Rectal smooth muscle tissue (tissue), 1 donor: ENCODE data around the gene SLX9.

Experiments used
- H3K27ac ChIP-seq: one replicate; pipeline ENCODE4 v1.7.0; 2013; ENCODE audit warnings: low read depth, low read length, inconsistent platforms
- H3K27me3 ChIP-seq: one replicate; pipeline ENCODE4 v1.7.0; 2013; ENCODE audit warnings: low read length; ENCODE audit not compliant: control insufficient read depth, insufficient read depth
- H3K36me3 ChIP-seq: one replicate; pipeline ENCODE4 v1.7.0; 2013; ENCODE audit warnings: low read length; ENCODE audit not compliant: control insufficient read depth, insufficient read depth
- H3K4me1 ChIP-seq: one replicate; pipeline ENCODE4 v1.7.0; 2013; ENCODE audit warnings: low read length; ENCODE audit not compliant: control insufficient read depth, insufficient read depth
- H3K4me3 ChIP-seq: one replicate; pipeline ENCODE4 v1.7.0; 2013; ENCODE audit warnings: low read length
- H3K9ac ChIP-seq: one replicate; pipeline ENCODE4 v1.7.0; 2013; ENCODE audit warnings: low read length

The SLX9 gene

DNA sequence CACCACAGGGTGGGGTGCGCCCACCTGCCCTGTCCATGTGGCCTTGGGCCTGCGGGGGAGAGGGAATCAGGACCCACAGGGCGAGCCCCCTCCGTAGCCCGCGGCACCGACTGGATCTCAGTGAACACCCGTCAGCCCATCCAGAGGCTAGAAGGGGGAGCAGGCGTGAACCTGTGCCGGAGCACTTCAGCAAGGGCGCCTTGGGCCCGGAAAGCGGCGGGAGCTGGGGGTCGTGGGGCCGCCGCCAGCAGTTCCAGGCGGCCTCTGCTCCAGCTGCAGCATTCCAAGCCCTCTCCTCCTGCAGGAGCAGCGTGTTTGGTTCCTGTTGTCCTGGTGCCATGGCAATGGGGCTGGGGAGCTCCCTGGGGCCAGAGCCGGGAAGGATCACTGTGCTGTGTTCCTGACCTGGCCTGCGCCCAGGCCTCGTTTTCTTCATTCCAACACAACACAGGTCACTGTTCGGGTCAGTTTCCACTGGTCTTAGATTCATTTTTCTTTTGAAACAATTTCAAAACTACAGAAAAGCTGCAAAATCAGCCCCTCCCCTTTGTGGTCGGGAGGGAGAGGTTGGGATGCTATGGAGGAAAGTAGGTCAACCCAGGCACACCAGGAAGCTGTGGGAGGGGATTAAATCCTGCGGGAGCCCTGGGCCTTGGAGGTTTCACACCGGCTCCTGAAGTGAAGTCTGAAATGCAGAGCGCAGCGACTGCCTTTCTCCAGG, 18.8 kb downstream of the SLX9 start:
- no peak overlapping the region for H3K9ac ChIP-seq
- peak overlapping the region; percentile 32 for H3K4me3 ChIP-seq
- H3K4me1 ChIP-seq: peaks cover 43% of the 10 kb centered on the region
- peaks cover 8% of the 10 kb centered on the region for H3K36me3 ChIP-seq
- peak overlapping the region; percentile 79 for H3K27ac ChIP-seq
- no peaks in the 10 kb centered on the region for H3K27me3 ChIP-seq

DNA sequence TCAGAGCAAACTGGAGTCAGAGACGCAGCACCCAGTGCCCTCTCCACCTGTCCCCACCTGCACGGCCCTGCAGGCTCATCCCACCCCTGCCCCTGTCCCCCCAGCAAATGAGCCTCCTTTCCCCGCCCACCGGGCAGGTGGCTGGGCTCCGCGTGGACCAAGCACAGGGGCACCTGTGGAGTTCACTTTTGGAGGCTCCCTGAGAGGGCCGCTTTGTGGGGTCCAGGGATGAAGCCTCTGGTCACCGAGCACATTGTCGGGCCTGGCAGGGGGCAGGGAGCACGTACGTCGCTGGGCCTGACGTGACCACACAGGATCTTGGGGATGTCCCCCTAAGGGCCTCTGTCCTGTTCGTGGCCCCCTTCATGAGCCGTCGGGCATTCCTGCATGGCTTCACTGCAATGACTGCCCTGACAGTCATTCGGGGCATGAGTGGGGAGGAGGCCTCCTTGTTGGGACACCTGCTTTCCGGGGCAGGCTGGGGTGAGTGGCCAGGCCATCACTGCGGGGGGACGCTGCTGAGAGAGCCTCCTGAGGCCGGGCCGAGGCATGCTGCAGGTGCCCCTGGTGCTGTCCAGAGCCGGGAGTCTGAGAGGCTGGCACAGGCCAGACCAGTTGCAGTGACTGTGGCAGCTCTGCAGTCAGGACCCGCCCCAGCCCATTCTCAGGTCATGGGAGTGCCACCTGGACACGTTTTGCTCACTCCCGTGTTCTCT, 19.7 kb downstream of the SLX9 start:
- Histone ChIP-seq H3K36me3 (peaks cover 8% of the 10 kb centered on the region), H3K27ac (peak overlapping the region; percentile 79), H3K9ac (no peak overlapping the region), H3K27me3 (no peaks in the 10 kb centered on the region), H3K4me3 (no peak overlapping the region), H3K4me1 (peaks cover 46% of the 10 kb centered on the region)

DNA sequence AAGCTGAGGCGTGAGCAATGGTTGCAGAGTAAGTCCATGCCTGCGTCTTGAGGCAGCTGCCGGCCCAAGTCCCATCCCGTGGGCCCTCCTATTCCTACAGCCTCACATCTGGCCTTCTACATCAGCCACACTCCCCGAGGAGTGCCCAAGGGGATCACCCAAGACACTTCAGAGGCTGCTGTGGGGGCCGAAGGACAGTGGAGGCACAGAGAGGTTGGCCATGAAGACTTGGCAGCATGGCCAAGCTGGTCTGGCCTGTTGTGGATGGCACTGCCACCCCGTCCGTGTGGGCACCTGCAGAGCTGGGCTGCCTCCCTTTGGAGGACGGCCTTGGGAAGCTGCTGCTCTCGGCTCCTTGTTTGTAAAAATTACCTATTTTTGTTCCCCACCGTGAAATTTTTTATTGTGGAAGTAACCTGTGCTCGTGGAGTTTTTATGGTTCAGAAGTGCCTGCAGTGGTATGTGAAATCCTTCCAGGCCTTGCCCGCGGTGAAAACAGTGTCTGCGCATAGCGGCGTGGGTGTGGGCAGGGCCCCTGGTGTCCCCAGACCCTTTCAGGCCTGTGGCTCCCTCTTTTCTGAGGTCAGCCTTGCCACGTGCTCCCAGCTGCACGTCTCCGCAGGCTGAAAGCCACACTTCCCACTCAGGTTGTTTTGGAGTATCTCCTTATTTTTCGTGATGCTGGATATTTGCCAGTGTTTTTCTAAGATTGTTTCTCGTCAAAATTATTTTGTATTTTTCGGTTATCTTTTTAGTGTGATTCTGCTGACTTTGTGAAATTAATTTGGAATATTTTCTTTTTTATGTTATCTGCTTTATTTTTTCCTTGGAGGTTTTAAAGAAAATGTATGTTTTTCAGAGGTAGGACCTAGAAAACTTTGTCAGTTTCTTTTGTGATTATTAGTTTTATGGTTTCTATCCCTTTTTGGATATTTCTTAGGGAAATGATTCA, 20.6 kb downstream of the SLX9 start:
- Histone ChIP-seq H3K9ac (no peak overlapping the region), H3K4me3 (no peak overlapping the region), H3K27ac (peak overlapping the region; percentile 79), H3K4me1 (peaks cover 46% of the 10 kb centered on the region), H3K27me3 (no peaks in the 10 kb centered on the region), H3K36me3 (peaks cover 8% of the 10 kb centered on the region)

DNA sequence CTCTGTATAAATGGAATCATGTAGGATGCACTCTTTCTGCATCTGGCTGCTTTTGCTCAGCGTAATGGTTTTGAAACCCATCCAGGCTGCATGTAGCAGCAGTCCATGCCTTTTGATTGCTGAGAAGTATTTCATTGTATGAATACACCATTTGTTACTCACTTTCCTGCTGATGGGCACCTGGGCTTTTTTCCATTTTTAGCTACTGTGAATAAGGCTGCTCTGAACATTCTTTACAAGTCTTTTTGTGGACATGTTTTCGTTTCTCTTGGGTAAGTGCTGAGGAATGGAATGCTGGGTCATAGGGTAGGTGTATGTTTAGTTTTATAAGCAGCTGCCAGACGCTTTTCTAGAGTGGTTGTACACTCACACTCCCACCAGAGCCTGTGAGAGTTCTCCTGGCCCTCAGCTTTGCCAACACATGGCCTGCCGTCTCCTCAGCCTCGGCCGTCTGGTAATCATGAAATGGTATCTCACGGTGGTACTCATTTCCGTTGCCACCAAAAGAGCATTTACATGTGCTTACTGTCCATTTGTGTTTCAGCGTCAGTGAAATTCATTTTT, 22.7 kb downstream of the SLX9 start:
- Histone ChIP-seq H3K9ac (no peak overlapping the region), H3K4me3 (no peak overlapping the region), H3K4me1 (peaks cover 59% of the 10 kb centered on the region), H3K27me3 (no peaks in the 10 kb centered on the region), H3K36me3 (peaks cover 4% of the 10 kb centered on the region), H3K27ac (peak overlapping the region; percentile 82)

DNA sequence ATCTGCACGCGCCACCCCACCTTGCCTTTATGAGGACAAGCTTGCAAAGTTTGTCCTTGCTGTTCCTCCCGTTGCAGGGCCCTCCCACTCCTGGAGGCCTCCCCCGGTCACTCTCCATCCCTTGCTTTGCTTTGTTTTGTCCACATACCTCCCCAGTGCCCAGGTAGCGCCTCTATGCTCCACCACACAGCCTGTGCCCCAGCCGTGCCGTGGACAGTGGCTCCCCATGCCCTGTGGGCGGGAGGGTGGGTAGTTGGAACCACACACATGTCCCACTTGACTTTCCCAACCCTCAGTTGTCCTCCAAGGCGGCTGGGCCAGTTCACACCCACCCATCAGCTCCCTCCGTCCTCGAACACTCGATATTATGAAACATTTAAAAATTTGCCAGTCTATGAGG, 24.6 kb downstream of the SLX9 start:
- peaks cover 4% of the 10 kb centered on the region for H3K36me3 ChIP-seq
- no peak overlapping the region for H3K4me3 ChIP-seq
- H3K9ac ChIP-seq: no peak overlapping the region
- H3K4me1 ChIP-seq: peaks cover 56% of the 10 kb centered on the region
- no peak overlapping the region for H3K27ac ChIP-seq
- no peaks in the 10 kb centered on the region for H3K27me3 ChIP-seq

DNA sequence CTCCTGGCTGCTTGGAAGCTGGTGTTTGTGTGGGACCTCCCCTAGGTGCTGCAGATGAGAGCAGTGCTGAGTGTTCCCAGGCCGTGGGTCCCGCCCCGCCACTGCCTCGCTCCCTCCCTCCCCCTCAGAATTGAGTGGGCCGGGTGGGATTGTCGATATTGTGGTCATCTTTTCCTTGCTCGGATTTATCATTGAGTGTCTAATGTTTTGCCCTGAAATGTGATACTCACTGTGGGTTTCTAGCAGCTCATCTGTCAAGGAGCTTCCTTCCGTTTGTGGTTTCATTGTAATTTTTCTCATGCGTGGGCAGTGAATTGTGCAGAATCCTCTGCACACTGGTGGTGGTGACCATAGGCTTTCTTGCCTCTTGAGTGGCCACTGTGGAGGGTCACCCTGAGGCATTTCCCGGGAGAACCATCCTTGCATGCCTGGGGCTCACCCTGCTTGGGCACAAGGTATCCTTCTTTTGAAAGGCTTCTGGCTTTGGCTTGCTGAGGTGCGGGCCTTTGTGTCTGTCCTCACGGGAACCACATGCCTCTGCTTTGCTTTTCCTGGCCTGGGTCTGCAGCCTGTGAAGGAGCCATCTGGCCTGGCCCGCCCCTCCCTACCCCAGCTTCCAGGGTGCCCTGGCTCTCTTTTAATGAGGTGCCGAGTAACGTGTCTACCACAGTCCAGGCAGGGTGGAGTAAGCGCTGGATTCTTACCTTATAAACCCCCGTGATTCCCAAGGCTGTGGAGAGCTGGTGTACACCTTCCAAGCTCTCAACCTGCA, 25.6 kb downstream of the SLX9 start:
- Histone ChIP-seq H3K27ac (no peak overlapping the region), H3K4me3 (no peak overlapping the region), H3K4me1 (peaks cover 51% of the 10 kb centered on the region)

DNA sequence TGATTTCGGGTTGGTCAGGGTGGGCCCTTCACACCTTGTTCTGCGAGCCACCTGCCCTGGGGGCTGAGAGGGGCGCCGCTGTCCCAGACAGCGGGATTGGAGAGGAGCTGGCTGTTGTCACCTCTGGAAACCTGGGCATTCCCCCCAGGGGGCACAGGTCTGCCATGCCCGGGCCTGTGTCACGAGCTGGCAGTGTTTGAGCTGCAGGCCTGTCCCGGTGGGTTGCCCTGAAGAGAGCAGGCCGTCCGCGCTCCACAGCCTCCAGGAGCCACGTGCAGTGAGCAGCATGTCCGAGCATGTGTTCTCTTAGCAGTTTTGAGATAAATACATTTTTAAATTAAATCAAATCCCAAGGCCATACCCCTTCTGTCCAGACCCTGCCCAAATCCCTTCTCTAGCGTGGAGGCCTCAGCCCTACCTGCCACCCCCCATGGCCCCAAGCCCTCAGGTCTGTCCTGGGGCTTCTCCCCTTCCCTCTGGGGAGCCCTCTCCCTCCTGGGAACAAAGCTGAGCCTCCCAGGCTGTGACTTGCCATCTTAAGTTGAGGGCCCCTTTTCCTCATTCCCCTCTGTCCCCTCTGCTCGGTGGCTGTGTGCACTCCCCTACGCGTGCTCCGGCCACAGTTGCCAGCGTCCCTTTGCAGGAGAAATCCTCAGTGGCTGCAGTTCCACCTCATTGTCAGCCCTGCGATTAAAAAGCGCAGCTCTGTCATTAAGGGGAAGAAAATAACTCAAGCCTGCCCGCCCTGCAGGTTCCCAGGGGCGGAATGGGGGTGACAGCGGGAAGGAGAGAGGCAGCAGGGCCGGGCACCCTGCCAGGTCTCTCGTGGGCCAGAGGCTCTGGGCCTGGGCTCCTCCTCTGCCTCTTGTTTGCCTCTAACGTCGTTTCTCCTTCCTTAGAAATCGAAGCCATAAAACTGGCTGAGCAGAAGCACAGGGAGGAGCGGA, 26.6 kb downstream of the SLX9 start:
- no peaks in the 10 kb centered on the region for H3K36me3 ChIP-seq
- peaks cover 48% of the 10 kb centered on the region for H3K4me1 ChIP-seq
- peak overlapping the region; percentile 45 for H3K4me3 ChIP-seq
- peak overlapping the region; percentile 69 for H3K27ac ChIP-seq
- H3K9ac ChIP-seq: no peak overlapping the region
- H3K27me3 ChIP-seq: no peaks in the 10 kb centered on the region

More for the DNA sequence above, 25.6 kb downstream of the SLX9 start:
- Histone ChIP-seq H3K36me3 (peaks cover 1% of the 10 kb centered on the region), H3K27me3 (no peaks in the 10 kb centered on the region), H3K9ac (no peak overlapping the region)

DNA sequence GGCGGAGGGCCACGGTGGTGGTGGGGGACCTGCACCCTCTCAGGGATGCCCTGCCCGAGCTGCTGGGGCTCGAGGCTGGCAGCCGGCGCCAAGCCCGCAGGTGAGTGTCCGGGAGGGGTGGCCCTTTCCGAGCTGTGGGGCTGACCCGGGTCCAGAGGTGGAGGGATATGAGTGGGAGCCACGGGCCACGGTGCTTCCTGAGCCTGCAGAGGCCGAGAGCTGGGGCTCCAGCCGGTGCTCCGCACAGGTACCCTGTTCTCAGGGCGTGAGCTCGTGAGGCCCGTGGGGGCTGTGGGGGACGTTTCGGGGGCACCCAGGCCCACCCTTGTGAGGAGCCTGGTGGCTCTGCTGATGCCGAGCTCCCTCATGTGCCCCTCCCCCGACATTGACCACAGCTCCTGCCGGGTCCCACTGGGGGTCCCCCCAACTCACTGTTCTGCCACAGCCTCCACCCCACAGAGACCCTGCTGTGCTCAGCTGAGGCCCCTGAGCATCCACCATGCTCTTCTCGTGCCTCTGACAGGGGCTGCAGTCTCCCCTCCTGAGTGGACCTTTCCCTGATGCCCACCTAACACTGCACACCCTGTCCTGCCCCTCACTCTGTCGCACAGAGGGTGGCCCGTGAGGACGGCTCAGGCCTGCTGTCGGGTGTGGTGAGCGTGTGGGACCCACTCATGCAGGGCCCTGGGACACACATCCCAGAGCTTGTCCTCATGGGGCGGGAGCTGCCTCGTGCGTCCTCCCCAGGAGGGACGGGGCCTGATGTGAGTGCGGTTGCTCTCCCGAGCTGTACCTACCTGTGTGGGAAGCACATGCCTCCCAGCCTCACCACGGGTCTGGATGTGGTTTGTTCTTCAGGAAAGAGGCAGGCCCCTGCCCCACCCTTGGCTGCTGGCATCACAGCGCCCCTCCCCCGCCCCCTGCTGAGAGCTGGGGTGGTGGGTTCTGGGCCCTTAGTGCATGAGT, 27.5 kb downstream of the SLX9 start:
- Histone ChIP-seq H3K4me3 (peak overlapping the region; percentile 45), H3K4me1 (peaks cover 43% of the 10 kb centered on the region), H3K27me3 (no peaks in the 10 kb centered on the region), H3K27ac (peak overlapping the region; percentile 69), H3K36me3 (no peaks in the 10 kb centered on the region), H3K9ac (no peak overlapping the region)

DNA sequence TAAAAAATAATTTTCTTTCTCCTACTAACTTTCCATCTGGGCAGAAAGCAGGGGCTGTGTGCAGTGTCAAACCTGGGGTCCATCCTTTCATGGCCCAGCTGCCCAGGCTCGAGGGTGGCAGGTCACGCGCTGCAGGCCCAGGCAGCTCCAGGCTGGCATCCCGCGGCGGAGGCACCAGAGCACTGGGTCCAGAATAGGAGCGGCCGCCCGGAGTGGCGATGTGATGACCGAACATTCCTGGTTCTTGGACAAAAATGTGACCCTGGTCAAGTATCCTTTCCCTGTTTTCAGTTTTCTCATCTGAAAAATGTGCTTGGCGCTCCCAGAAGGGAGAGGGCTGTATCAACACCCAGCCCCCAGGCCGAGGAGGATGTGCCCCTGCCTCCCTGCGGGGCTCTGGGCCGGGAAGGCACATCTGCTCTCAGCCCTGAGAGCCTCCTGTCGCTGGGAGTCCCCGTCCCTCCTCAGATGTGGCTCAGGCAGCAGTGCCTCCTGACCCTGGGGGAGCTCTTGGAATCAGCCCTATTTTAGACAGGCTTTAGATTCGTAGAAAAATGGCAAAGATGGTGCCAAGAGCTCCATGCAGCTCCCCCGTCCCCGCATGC, 29.3 kb downstream of the SLX9 start:
- H3K4me3 ChIP-seq: no peak overlapping the region
- H3K36me3 ChIP-seq: no peaks in the 10 kb centered on the region
- H3K4me1 ChIP-seq: peaks cover 29% of the 10 kb centered on the region
- no peaks in the 10 kb centered on the region for H3K27me3 ChIP-seq
- H3K27ac ChIP-seq: peak overlapping the region; percentile 60
- no peak overlapping the region for H3K9ac ChIP-seq
